GM12891 (cell line): Measurements from ENCODE around the gene RAPGEF2.
A peak's percentile ranks its signal among the peaks of the same experiment; 100 is the strongest.

ENCODE experiments used
- PAX5 ChIP-seq: IDR thresholded peaks from 2 replicates; pipeline ENCODE4 v1.6.1; 2011; ENCODE audit warnings: low read length, moderate library complexity, mild to moderate bottlenecking; ENCODE audit not compliant: insufficient read depth, severe bottlenecking
- POLR2A ChIP-seq: IDR thresholded peaks from 2 replicates; pipeline ENCODE4 v1.6.1; 2011; ENCODE audit warnings: low read depth, low read length, control low read depth
- POLR2AphosphoS5 ChIP-seq: IDR thresholded peaks from 2 replicates; pipeline ENCODE4 v1.6.1; 2011; ENCODE audit warnings: low read depth, low read length, control low read depth
- SPI1 ChIP-seq: IDR thresholded peaks from 2 replicates; pipeline ENCODE4 v1.6.1; 2011; ENCODE audit warnings: low read depth, low read length, control low read depth

DNA sequence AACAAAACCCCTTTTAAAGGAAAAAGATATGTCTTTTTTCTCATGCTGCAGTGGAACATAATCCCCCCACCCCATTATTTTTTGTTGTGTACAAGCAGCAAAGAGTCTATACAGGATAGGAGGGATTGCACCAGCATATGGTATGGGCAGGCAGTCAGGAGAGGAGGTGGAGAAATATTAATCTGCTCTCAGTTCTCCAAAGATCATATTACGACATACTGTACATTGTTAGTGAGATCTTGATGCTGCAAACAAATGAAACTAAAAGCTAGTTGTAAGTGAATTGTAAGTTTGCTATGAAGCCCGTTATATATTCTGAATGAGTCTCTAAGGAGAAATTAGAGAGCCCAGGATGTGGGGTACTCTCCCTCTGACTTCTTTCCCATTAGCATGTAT lies 75.3 kb downstream of the RAPGEF2 start:
- no peak for TF ChIP-seq POLR2A
- no peak for TF ChIP-seq POLR2AphosphoS5
- peak; percentile 21; the same call in 1 of the 2 replicates for TF ChIP-seq SPI1
- TF ChIP-seq PAX5 = no peak
